RWPE1 (cell line): ENCODE data around the gene COBL.

Source experiments
- CTCF ChIA-PET: fragments of 350-600 bp; sonication (Branson Sonifier 250); formaldehyde crosslinking; extraction: SDS; loops from one replicate; lab custom pipeline; 2021; lab: Yijun Ruan, JAX
- POLR2A ChIA-PET: fragments of 400-600 bp; formaldehyde crosslinking; extraction: SDS; loops from one replicate; lab custom pipeline; 2020; ENCODE audit warnings: antibody characterized with exemption; ENCODE audit not compliant: low non-redundant PET; lab: Yijun Ruan, JAX
- DNase-seq: peaks from one replicate; pipeline ENCODE4 v3.0.0; 2012; ENCODE audit warnings: low spot score
- H3K27ac ChIP-seq: fragments of 450-650 bp; 2 replicates; pipeline ENCODE4 v1.5.1; 2017
- CTCF ChIP-seq: fragments of 450-650 bp; conservative IDR thresholded peaks from 2 replicates; pipeline ENCODE4 v1.5.1; 2017; ENCODE audit warnings: low read depth, mild to moderate bottlenecking

The COBL gene

GRCh38 chr7:51055039-51055840 lies 261.4 kb downstream of the COBL start:
- no peak overlapping the region for H3K27ac ChIP-seq
- ChIA-PET CTCF (interaction anchor here (0.7 kb wide), 1 partner anchor 1248 kb away, joined by 5 read pairs; no protein-coding TSS in a partner anchor), POLR2A (no interaction called here)
- TF ChIP-seq CTCF: no peak
- DNase-seq: no peak

GRCh38 chr7:51054231-51054630 lies 262.4 kb downstream of the COBL start:
- POLR2A ChIA-PET: no interaction called here
- no peak overlapping the region for H3K27ac ChIP-seq
- CTCF ChIA-PET: no interaction called here
- no peak for DNase-seq
- TF ChIP-seq CTCF: no peak

GRCh38 chr7:51053160-51053925 lies 263.3 kb downstream of the COBL start:
- DNase-seq: no peak
- H3K27ac ChIP-seq: no peak overlapping the region
- POLR2A ChIA-PET: no interaction called here
- no peak for TF ChIP-seq CTCF
- CTCF ChIA-PET: no interaction called here

- POLR2A ChIA-PET: no interaction called here
- no peak overlapping the region; the same call in 1 of the 2 replicates for H3K27ac ChIP-seq
- CTCF ChIA-PET: no interaction called here
- DNase-seq: peak; percentile 34
- no peak for TF ChIP-seq CTCF
Observed at GRCh38 chr7:51046482-51046881, 270.1 kb downstream of the COBL start.

- POLR2A ChIA-PET: no interaction called here
- CTCF ChIA-PET: interaction anchor here (0.6 kb wide), 1 partner anchor 263 kb away, joined by 3 read pairs; no protein-coding TSS in a partner anchor
Observed at GRCh38 chr7:51046103-51046466, 270.5 kb downstream of the COBL start.

More at GRCh38 chr7:51046103-51046466, 270.5 kb downstream of the COBL start:
- peak; percentile 33 for DNase-seq
- peak overlapping the region; percentile 58 for H3K27ac ChIP-seq
- TF ChIP-seq CTCF: no peak
